ENCODE measurements around the gene SLC39A9.

DNA sequence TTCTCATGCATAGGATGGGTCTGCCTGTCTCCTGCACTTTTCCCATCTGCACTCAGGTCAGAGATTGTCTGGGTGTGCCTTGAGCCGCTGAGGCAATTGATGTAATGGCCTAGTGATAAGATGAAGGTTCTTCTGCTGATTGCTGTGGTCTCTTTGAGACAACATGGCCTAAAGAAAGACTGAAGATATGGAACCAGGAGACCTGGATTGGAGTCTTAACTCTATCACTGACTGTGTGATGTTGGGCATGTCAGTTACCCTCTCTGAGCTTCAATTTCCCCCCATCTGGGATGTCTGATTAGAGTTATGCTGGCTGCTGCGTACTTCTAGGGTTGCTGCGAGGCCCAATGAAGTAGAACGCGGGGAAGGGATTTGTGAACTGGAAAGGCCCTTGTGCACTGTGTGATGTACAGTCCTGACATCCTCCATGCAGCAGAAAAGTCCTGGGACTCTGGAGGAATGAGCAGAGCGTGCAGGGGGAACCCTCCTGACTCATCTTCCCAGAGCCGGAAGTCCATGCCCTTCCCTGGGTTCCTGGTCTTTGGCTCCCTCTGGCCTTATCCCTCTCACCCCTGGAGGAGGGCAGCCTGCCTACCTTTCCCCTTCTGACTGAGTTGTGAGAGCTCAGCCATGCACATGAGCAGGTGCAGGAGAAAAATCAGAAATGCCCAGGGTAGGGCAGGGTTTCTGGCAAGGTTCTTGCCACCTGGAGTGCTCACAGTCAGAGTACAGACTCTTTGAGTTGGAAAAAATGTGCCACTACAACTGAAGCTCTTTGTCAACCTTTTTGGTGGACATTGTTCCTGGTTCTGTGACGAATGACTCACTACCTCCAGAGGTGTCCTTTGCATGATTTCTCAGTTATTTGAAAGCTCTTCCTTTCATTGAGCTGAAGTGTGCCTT is 107.1 kb downstream of the SLC39A9 start:
- TF ChIP-seq, protein P1, sequence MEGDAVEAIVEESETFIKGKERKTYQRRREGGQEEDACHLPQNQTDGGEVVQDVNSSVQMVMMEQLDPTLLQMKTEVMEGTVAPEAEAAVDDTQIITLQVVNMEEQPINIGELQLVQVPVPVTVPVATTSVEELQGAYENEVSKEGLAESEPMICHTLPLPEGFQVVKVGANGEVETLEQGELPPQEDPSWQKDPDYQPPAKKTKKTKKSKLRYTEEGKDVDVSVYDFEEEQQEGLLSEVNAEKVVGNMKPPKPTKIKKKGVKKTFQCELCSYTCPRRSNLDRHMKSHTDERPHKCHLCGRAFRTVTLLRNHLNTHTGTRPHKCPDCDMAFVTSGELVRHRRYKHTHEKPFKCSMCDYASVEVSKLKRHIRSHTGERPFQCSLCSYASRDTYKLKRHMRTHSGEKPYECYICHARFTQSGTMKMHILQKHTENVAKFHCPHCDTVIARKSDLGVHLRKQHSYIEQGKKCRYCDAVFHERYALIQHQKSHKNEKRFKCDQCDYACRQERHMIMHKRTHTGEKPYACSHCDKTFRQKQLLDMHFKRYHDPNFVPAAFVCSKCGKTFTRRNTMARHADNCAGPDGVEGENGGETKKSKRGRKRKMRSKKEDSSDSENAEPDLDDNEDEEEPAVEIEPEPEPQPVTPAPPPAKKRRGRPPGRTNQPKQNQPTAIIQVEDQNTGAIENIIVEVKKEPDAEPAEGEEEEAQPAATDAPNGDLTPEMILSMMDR (IDR thresholded peaks at IDR 0.05; ENCODE audit: poor library complexity), result no peak
- no peak for TF ChIP-seq EZH2 (IDR thresholded peaks at IDR 0.05; ENCODE audit: borderline replicate concordance)
- TF ChIP-seq EZH2phosphoT487 (IDR thresholded peaks at IDR 0.05; ENCODE audit: low read depth, severe bottlenecking, unreplicated experiment), result no peak

Data from hepatocyte (in vitro differentiated cells).